SIG-M5 (cell line): Measurements from ENCODE around the gene SEC14L1.
"Not testable (repeated sequence)": the region's sequence is repeated elsewhere in the genome, so short reads cannot be mapped to it uniquely, and the experiment has no call there.

Source experiments
- DNase-seq: peaks from one replicate; lab custom pipeline; 2025; lab: John Stamatoyannopoulos, UW

Gene SEC14L1

DNA sequence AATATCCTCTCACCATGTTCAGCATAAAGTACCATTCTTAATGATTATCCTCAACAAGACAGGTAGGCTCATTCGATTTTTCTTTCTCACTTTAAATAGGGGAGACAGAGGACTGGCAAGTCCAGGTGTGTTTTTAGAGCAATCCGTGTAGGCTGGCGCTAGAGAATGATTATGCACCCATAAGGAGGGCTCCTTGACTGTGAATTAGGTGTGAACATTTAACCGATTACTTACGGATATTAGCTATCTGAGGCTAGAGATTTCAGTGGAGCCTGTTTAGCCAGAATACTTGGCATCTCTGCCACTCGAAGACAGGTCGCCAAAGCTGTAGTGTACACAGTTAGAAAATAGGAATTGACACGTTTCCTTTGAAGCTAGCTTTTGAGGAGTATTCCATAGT lies 1.9 kb downstream of the SEC14L1 start:
- DNase-seq = no peak

DNA sequence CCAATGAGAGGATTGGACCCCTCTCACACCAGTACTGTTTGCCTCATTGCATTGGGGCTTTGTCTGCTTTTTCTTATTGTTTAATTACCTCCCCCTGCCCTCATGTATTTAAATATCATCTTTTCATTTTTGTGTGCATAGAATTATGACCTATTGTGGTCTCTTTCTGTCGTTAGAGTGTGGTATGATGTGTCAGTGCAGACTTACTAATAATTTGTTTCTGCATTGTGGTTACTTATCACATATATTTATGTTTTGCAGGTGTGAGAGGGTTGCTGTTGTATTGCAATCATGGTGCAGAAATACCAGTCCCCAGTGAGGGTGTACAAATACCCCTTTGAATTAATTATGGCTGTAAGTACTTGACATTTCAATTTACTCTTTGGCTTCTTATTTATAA lies 2.5 kb downstream of the SEC14L1 start:
- no peak for DNase-seq

DNA sequence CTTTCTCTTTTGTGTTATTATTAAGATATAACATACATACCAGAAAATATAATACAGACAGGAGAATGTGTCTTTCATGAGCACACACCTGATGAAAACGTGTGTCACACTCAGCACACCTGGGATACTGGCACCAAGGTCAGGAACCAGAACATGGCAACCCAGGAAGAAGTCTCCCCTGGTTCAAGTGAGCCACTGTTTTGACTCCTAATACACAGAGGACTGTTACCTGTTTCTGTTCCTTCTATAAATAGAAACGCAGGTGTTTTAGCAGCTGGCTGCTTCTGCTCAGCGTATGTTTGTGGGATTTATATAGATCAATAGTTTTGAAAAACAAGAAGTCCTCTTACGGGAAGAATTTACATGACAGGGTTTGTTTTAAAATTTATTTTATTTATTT lies 3.5 kb downstream of the SEC14L1 start:
- no peak for DNase-seq

DNA sequence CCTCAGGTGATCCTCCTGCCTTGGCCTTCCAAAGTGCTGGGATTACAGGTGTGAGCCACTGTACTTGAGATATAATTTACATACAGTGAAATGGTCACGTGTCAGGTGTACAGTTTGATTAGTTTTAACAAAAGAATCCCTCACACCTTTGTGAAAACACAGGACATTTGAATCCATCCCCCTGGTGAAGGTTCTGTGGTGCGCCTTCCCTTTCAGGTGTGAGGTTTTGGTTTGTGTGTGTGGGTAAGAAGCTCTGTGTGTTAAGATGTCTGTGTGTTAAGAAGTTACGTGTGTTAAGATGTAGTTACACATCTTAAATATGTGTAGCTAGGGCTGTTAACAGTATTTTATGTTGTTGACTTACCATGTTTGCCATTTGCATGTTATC lies 4.4 kb downstream of the SEC14L1 start:
- no peak for DNase-seq

DNA sequence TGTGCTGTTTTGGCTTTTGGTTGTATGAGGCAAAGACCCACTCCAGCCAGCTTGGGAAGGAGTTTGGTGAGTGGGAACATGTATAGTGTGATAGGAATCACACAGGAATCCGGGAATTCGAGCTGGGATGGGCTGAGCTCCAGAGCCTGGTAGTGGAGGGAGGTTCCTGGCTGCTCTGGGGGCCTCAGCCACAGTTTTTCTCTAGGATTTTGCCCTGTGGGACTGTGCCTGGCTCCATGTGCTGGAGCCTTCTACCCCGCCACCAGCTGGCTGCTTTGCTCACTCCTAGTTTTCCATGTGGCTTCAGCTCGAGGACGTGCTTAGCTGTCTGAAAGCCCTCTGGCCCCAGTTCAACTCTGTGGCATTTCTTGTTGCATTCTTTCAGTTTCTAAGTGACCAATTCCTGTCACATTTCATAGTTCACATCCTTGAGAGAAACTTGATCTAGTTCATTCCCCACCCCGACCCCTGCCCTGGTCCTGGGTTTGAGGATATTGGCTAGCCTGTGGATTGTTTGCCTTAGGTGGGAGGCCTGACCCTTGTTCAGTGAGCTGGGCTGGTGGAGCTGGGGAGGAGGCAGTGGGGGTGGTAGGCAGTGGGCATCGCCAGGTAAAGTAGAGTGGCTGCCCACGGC lies 5.0 kb downstream of the SEC14L1 start:
- no peak for DNase-seq

DNA sequence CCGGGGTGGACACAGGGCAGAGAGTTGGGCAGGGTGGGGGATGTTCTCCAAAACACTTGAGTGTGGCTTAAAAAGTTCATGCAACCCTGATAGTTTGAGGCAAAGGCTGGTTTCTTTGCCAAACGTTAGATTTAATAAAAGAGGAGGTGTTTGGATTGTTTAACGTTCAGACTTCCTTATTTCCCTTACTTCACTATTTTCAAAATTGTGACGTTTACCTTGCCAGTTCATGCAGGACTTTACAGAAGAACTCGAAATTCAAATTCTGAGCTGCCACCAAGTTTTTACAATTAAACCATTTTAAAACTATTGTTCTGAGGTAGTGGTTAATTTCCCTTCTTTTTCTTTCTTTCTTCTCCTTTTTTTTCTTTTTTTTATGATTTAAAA lies 5.5 kb downstream of the SEC14L1 start:
- DNase-seq = no peak

DNA sequence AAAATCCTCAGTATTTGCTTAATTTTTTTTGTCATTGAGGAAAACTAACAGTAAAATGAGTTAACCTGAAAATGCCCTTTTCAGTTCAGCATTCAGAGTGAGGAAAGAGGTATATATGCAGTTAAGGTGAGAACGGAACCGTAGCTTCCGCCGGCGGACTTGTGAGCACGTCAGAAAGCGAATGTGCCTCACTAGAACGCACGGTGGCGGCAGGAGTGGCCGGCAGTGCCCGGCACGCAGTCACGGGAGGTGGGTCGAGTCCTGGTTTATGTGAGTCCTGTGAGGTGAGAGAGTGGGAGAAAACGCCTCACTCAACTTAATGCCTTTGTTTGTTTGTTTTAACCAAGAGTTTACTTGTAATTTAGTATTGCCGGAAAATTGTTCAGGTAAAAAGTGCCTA lies 6.1 kb downstream of the SEC14L1 start:
- DNase-seq = no peak

DNA sequence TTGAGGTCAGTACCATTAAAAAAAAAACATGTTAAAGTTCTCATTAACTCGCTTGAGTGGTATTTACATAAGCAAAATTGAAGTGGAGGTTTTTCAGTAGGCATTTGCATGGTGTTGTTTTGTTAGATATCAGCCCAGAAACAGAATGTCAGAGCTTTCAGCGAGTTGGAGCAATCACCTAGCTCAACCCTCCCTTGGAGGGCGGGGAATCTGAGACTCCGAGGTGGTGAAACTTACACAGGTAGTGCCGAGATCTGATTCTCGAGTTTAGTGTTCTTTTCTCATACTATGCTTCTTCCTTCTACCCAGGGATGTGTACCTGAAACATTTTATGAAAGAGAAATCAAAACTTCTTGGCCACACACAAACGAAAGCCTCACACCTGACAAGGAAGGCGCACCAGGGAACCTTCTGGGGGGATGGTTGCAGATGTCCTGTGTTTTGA lies 6.6 kb downstream of the SEC14L1 start:
- DNase-seq = no peak

DNA sequence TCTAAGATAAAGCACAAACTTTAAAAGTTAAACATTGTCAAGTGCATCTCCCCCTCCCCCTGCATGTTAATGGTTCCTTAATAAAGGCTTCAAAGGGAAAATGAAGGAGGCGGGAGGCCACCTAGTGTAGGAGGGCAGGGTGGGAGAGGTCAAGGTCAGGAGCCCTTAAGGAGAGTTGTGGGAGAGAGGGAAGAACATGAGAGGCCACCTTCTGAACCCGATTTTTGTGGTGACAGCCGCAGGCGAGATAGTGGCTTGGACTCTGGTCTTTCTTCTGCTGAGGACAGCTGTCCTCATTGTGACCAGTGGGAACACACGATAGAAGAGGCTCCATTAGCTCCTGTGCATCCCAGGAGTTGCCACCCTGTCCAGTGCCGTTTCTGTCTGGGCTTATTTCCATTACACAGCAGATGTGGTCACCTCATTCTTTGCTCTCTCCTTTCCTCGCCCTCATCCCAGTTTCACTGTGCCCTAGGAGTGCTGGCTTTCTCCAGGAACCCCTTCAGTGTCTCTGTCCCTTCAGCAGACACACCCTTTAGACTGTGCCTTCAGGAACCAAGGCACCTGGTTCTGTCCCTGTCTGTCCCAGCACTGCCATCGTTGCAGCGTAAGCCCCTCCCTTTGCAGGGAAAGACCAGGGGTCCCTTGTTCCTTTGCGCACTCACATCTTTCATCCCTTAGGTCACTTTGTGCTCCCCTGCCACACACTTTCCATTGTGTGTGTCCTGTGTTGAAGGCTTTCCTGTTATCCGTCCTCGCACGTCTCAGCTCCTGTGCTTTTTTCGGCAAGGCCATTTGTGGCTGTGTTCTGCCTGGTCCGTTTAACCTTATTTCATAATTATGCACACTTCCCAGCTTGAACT lies 7.5 kb downstream of the SEC14L1 start:
- no peak for DNase-seq

DNA sequence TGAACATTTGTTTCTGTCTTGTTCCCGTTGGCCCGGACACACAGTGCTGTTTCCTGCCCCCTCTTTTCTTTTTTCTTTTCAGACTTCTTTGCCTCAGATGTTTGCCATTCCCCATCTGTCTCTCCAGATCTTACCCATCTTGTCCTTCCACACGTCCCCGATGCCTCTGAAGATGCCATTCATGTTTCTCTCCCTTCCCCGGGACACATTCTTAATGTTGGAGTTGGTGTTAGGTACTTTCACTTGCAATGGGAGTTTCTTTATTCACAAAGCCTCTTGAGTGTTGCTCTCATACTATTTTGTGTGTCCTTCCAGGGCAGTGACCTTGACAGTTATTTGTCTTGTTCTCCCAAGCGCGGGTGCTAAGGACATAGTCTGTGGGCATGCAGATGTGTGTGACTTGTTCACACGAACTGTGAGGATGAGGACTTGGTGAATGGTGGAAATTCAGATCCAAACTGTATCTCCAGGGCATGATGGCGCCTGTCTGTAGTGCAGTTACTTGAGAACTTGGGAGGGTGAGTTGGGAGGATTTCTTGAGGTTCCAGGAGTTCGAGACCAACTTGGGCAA lies 8.3 kb downstream of the SEC14L1 start:
- no peak for DNase-seq

DNA sequence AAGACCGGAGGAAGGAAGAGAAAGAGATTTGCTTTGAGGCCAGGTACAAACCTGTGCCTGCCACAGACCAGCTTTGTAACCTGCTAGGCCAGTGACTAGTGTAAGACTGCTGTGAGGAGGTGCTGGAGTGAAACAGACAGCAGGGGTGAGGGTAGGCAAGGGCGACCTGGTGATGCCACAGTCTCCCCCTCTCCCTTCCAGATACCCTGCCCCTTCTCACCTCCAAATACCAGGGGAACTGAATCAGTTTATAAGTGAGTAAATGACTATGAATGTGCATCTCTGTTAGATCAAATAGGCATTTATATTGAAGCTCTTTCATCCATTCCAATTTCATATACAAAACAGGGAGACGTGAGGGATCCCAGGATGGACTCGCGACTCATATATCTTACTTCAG lies 9.4 kb downstream of the SEC14L1 start:
- no peak for DNase-seq

DNA sequence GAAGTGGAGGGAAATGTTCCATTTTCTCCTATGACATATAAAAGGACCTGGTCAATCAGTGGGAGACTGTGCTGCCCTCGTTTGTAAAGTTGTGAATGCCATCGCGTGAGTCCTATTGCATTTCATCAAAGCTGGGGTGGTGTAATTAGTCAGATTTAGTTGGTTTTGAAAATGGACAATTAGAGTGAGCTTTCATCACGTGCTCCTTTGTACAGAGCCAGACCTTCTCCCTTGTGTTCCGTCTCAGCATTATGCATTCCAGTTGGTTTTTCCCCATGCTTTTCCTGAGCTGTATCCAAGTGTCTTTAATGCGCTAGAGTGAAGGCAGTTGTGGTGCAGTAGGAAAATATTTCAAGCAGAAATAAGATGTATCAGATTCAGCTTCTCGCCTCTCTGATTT lies 10.4 kb downstream of the SEC14L1 start:
- no peak for DNase-seq

DNA sequence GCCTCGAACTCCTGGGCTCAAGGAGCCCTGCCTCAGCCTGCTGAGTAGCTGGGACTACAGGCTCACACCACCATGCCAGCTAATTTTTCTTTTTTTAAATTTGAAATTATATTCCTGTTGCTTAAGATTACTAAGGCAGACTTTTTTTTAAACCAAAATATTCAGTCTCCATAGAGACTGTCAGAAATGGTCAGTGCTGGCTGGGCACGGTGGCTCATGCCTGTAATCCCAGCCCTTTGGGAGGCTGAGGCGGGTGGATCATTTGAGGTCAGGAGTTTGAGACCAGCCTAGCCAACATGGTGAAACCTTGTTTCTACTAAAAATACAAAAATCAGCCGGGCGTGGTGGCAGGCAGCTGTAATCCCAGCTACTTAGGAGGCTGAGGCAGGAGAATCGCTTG lies 11.3 kb downstream of the SEC14L1 start:
- DNase-seq = not testable (repeated sequence)

DNA sequence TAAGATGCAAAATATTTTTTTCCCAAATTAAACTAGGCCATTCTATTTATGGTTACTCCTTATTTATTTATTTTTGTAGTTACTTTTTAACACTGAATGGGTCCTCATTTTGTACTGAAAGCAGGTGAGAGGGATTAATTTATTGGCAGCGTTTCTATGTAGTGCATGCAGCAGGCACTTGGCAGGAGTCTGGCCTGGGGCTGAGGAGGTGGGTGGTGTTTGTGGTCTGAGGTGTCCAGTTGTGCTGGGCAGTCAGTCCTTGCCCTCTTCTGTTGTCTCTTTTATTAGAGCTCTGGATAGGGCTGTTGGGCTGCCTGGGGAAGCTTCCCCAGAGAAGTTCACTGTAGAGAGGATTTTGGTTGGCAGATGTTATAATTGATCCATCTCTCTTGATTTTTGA lies 12.7 kb downstream of the SEC14L1 start:
- no peak for DNase-seq

DNA sequence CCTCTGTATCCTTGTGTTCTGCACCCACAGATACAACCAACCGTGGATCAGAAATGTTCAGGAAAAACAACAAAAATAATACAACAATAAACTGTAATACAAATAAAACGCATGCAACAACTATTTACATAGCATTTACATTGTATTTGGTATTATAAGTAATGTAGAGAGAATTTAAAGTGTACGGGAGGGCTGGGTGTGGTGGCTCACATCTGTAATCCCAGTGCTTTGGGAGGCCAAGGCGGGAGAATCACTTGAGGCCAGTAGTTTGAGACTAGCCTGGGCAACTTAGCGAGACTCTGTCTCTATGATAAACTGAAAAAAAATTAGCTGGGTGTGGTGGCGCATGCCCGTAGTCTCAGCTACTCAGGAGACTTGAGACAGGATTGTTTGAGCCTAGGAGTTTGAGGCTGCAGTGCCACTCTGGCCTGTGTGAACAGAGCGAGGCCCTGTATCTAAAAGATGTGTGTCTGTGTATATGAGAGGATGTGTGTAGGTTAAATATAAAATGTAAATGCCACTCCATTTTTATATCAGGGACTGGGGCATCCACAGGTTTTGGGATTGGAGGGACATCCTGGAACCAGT lies 13.3 kb downstream of the SEC14L1 start:
- DNase-seq = no peak

DNA sequence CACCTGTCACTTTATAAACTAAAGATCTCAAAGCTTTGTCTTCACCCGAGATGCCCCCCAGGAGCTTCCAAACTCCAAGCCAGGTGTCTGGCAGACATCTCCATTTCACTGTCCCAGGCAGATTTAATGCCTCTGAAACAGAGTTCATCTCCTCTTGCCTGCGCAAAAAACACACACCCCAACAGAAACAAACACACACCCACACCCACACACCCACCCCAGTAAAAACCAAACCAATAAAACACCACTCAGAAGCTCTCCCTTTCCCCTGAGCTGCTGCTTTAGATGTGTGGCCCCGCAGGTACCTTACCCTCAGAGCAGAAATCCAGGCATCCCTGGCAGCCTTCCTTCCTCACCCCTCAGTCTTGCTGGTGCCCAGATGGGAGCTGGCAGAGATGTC lies 14.4 kb downstream of the SEC14L1 start:
- DNase-seq = no peak

DNA sequence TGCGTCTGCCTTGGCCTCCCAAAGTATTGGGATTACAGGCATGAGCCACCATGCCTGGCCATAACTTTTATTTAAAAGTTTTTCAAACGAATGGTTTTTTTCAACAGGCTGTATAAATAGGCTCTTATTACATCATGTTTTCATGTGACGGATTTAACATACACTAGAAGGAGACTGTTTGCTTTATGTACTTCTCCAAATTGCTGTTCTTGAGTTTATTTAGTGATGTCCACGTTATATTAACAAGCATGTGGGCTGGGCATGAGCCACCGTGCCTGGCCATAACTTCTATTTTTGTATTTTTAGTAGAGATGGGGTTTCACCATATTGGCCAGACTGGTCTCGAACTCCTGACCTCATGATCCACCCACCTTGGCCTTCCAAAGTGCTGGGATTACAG lies 17.0 kb downstream of the SEC14L1 start:
- DNase-seq = not testable (repeated sequence)

DNA sequence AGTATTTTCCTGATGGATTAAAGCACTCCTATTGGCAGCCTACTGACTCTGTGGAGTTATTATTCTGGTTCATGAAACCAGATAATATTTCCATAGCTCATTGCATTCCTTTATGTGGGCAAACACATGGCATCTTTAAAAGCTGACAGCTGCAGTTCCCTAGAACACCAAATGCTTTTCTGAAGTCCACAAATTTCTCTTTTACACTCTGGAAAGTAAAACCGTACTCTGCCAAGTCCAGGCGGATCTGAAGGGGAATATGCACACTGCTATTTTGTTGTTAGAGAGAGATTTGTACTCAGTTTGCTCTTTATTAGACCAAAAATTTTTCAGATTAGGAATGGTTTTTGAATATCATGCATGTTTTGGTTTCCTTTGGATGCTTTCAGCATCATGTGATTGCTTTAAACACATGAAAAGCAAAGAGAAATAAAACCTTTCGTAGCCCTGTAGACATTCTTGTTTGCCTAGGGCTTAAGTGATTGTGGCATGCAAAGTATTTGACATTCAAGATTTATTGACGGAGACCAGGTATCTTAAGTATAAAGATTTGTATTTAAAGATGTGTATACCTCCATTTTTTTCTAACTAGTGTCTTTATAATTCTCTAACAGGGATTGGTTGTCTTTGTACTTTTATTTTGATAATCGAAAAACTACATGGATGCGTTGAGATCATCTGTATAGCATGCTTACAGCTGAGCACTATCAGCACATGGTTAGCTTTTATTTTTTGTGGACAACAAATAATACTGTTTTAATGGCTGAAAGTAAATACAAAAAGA lies 19.5 kb downstream of the SEC14L1 start:
- DNase-seq = no peak

DNA sequence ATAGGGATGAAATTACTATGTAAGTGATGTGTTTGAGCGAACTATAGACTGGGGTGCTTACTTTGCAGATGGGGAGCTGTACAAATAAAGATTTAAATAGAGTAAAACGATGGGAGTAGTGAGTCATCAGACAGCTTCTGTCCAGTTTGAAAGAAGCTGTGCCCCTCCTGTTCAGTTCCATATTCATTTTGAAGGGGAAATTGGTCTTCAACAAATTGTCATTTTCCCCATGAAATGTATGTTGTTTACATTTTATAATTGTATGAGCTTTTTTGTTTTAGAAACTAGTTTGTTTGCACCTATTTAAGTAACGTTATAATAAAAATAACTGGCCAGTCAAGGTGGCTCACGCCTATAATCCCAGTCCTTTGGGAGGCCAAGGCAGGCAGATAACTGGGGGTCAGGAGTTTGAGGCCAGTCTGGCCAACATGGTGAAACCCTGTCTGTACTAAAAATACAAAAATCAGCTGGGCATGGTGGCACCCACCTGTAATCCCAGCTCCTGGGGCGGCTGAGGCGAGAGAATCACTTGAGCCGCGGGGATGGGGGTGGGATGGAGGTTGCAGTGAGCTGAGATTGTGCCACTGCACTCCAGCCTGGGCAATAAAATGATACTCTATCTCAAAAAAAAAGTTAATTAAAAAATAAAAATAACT lies 20.2 kb downstream of the SEC14L1 start:
- no peak for DNase-seq

DNA sequence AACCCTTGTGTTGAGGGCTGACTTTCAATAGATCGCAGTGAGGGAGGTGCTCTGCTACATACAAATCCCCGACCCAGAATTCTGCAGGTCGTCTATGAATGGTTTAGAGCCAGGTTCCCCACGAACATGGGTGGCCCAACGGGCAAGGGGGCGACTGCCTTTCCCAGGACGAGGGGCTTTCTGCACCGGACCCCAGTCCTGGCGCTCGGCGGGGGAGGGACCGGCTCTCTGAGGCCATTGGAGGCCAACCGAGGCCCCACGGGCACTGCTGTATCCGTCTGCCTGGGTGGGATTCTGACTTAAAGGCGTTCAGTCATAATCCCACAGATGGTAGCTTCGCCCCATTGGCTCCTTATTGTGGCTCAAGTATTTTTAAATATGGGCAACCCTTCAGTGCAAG lies 21.2 kb downstream of the SEC14L1 start:
- no peak for DNase-seq

DNA sequence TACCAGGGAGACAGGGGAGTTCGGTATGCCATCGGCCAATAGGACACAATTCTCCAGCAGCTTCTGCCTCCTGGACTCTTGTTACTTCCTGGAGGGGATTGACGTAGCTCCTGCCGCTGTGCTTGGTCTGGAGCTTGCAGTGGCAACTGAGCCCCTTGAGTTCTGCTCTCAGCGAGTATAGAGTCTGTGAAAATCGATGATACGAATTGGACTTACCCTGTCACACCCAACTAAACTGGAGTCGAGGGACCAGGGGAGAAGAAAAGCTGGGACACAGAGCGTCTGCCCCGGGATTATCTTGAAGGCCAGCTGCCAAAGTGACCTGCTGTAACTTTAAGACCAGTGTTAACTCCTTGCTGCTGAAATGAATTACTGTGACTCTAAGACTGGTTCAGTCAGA lies 22.2 kb downstream of the SEC14L1 start:
- DNase-seq = no peak
